HG03378 (cell line): ENCODE data around the gene KCNQ2.

Experiments used
- ATAC-seq: cut with Tn5 transposase; IDR thresholded peaks from one replicate; pipeline ENCODE4 v1.9.1; 2021; ENCODE audit warnings: mild to moderate bottlenecking, moderate library complexity; ENCODE audit not compliant: unreplicated experiment

Gene KCNQ2

GRCh38 chr20:63471717-63471980, 806 bp downstream of the KCNQ2 start:
- ATAC-seq = no peak

GRCh38 chr20:63471002-63471716, 1.3 kb downstream of the KCNQ2 start:
- ATAC-seq = no peak

GRCh38 chr20:63470410-63470809, 2.0 kb downstream of the KCNQ2 start:
- ATAC-seq = no peak

GRCh38 chr20:63469713-63470101, 2.7 kb downstream of the KCNQ2 start:
- ATAC-seq = no peak

DNA sequence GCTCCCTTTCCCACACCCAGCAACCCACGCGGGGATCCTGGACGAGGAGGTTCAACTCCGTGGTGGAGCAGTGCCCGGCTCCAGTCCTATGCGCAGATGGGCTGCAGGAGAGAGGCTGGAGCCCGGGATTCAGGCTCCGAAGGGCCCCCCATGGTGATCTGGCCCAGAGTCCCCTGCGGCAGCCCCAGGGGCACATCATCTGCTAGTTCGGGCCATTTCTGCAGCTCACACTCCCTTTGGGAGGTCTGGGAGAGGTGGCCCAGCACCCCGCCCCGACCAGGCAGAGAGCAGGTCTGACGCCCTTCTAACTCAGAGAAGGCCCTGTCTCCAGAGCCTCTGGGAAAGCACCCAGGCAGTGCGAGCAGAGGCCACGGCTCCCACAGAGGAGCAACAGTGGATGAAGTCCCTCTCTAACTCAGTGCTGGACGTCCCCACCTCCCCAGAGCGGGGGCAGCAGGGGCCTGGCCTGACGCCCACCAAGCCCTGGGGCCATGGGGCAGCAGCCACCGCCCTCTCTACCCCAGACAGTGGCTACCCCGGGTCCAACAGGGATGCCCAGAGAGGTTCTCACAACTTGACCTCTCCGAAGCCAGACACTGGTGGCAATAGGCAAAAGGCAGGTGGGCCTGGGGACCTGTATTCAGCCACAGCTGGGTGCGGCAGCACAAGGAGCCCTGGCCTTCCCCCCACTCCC, 3.3 kb downstream of the KCNQ2 start:
- no peak for ATAC-seq

- ATAC-seq = no peak
Observed at GRCh38 chr20:63468421-63468820, 4.0 kb downstream of the KCNQ2 start.

GRCh38 chr20:63467294-63468083, 5.0 kb downstream of the KCNQ2 start:
- no peak for ATAC-seq

DNA sequence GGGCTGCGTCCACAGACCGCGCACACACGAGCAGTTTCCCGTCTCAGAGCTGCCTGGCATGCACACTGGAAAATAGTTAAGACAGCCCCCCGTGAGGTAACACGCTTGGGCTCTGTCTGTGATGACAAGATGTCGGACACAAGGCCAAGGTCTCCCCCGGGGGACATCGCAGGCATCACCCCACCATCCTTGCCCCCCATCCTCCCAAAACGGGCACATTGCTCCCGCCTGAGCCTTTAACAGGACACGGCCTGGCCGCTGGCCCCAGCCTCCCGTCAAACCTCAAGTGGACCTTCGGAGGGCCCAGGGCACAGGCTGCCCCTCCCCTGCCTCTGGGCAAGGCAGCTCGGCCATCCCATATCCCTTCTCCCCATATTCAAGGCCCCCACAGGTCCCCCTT, 5.6 kb downstream of the KCNQ2 start:
- ATAC-seq = no peak

DNA sequence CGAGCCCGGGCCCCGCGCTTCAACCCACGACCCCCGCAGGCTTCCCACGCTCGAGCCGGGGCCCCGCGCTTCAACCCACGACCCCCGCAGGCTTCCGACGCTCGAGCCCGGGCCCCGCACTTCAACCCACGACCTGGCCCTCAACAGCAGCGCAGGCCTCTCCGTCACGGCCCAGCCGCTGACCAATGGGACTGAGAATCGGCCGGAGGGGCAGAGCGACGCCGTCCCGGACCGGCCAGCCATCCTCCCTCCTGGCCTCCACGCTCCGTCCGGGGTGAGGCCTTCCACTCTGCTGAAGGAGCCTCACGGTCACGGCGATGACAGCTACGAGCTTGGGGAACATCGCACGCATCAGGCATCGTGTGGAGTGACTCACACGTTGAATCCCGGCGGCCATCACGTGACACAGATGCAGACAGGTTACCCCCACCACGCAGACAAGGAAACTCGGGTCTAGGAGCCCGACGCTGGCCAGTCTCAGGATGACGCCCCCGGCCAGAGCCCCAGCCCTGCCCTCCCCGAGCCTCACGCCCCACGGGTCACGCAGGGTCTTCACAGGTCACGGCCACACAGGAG, 6.1 kb downstream of the KCNQ2 start:
- ATAC-seq = no peak

GRCh38 chr20:63465380-63466249, 6.8 kb downstream of the KCNQ2 start:
- no peak for ATAC-seq

DNA sequence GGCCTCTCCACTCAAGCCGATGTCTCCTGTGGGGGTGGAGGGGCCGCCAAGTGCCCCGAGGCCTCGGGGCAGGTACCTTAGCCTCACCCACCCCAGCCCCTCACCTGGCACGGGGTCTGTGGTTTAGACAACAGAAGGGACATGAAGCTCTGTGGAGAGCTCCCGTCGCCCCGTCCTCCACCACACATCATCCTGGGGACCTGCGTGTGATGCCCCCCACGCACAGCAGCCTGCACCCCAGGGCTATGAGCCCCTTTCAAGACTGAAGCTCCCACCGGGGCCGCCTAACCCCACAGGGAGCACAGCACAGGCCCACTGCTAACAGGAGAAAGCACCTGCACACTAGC, 8.2 kb downstream of the KCNQ2 start:
- no peak for ATAC-seq

- ATAC-seq = no peak
Observed at GRCh38 chr20:63463400-63464288, 8.8 kb downstream of the KCNQ2 start.

DNA sequence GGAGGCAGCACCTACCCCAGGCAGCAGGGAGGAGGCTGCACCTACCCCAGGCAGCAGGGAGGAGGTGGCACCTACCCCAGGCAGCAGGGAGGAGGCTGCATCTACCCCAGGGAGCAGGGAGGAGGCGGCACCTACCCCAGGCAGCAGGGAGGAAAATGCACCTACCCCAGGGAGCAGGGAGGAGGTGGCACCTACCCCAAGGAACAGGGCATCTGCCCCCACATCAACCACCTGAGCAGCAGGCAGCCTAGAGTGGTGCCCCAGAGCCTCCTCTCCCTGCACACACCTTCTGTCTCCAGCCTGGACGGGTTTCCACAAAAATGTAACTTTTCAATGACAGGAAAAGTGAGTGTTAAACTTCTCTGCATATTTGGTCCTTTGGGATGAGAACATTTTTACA, 10.2 kb downstream of the KCNQ2 start:
- ATAC-seq = no peak

DNA sequence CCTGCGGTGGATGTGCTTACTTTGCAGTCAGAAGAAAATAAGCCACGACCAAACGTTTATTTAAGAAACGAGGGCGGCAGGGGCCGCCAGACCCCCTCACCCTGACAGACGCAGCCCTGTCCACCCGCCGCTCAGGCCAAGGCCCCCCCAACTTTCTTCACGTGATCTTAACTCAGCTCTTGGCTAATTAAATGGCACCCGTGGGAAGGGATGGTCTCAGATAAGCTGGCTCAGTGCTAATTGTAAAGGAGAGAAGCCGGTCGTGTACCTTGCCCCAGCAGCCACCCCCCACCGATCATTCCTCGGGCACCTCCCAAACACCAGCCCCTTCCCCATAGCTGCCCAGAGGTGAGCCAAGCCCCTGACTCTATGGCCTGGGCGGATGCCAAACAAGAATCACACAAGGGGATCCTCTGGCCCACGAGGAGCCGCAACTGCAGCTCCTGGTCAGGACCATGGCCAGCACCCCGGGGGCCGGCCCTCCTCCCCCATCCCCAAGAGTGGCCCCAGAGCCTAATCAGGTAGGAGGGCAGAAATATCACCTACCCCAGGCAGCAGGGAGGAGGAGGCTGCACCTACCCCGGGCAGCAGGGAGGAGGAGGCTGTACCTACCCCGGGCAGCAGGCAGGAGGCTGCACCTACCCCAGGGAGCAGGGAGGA, 11.2 kb downstream of the KCNQ2 start:
- no peak for ATAC-seq

GRCh38 chr20:63459070-63459380, 13.4 kb downstream of the KCNQ2 start:
- no peak for ATAC-seq

- no peak for ATAC-seq
Observed at GRCh38 chr20:63458170-63459069, 14.0 kb downstream of the KCNQ2 start.

DNA sequence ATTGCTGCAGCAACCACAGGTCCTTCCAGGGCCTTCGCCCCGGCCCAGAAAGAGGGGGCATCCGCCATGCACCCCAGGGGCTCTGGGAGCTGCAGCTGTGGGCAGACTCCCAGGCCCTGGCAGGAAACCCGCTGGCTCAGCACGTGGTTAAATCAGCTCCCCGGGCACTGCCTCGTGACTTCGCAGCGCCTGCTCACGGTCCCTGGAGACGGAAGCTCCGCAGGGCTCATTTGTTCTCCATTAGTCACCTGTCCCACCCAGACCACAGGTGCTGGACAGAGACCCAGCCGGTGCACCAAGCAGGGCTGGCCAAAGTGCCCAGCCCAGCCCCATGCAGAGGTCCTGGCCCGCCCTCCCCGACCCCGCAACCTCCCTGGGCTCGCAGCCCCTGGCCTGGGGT, 14.7 kb downstream of the KCNQ2 start:
- ATAC-seq = no peak

- ATAC-seq = no peak
Observed at GRCh38 chr20:63456429-63457284, 15.8 kb downstream of the KCNQ2 start.
